ENCODE results near the gene DCAF12L2. TPM values are rescaled to one million over a fixed set of nuclear protein-coding genes. Genes with fewer than 3 reads are reported as not detected.
"Not testable (repeated sequence)": the region's sequence is repeated elsewhere in the genome, so short reads cannot be mapped to it uniquely, and the experiment has no call there.

The DCAF12L2 gene
- total RNA-seq (2014; rRNA removed; shearing (Covaris generic)), result not detected in 2 replicates

GRCh38 chrX:126165721-126166461 lies at the start of gene DCAF12L2:
Gene DCAF12L2, minus strand, starts transcription at chrX:126166289. Its CDS starts 365 bp downstream, at chrX:126165924.
- Histone ChIP-seq H3K4me1 (replicated peaks) (no peaks in the 10 kb centered on the region), H3K4me3 (no peak within 1 kb of the TSS), H3K27ac (no peak within 1 kb of the TSS), H3K9me3 (replicated peaks) (no peaks in the 10 kb centered on the region), H3K27me3 (replicated peaks) (no peaks in the 10 kb centered on the region), H3K36me3 (no peaks in the 10 kb centered on the region)
- DNase-seq (ENCODE audit: low read depth in 1 of 2, low spot score in 2 of 2), result no peak

- DNase-seq (ENCODE audit: low read depth in 1 of 2, low spot score in 2 of 2); H3K9me3 ChIP-seq (replicated peaks): not testable (repeated sequence)
Observed at GRCh38 chrX:126190888-126191287, 24.8 kb upstream of the DCAF12L2 start.

GRCh38 chrX:126177133-126177840 lies 11.2 kb upstream of the DCAF12L2 start:
- Histone ChIP-seq H3K4me3 (no peak overlapping the region), H3K27me3 (replicated peaks) (no peaks in the 10 kb centered on the region), H3K27ac (no peak overlapping the region), H3K36me3 (no peaks in the 10 kb centered on the region), H3K9me3 (replicated peaks) (no peaks in the 10 kb centered on the region), H3K4me1 (replicated peaks) (no peaks in the 10 kb centered on the region)
- no peak for DNase-seq (ENCODE audit: low read depth in 1 of 2, low spot score in 2 of 2)

More at GRCh38 chrX:126190888-126191287, 24.8 kb upstream of the DCAF12L2 start:
- H3K27me3 ChIP-seq (replicated peaks); H3K36me3 ChIP-seq; H3K27ac ChIP-seq; H3K4me3 ChIP-seq; H3K4me1 ChIP-seq (replicated peaks): not testable (repeated sequence)

GRCh38 chrX:126170720-126171119 lies 4.6 kb upstream of the DCAF12L2 start:
- Histone ChIP-seq H3K9me3 (replicated peaks) (no peaks in the 10 kb centered on the region), H3K27me3 (replicated peaks) (no peaks in the 10 kb centered on the region), H3K27ac (no peak overlapping the region), H3K36me3 (no peaks in the 10 kb centered on the region), H3K4me3 (no peak overlapping the region), H3K4me1 (replicated peaks) (no peaks in the 10 kb centered on the region)
- no peak for DNase-seq (ENCODE audit: low read depth in 1 of 2, low spot score in 2 of 2)

GRCh38 chrX:126167560-126167959 lies 1.5 kb upstream of the DCAF12L2 start:
- no peak overlapping the region for H3K27ac ChIP-seq

GRCh38 chrX:126165401-126165720 lies 728 bp downstream of the DCAF12L2 start:
- H3K9me3 ChIP-seq (replicated peaks), result no peaks in the 10 kb centered on the region
- H3K27ac ChIP-seq, result no peak overlapping the region
- no peaks in the 10 kb centered on the region for H3K27me3 ChIP-seq (replicated peaks)
- no peaks in the 10 kb centered on the region for H3K4me1 ChIP-seq (replicated peaks)
- H3K36me3 ChIP-seq, result no peaks in the 10 kb centered on the region
- DNase-seq (ENCODE audit: low read depth in 1 of 2, low spot score in 2 of 2), result no peak
- H3K4me3 ChIP-seq, result no peak overlapping the region

More at GRCh38 chrX:126167560-126167959, 1.5 kb upstream of the DCAF12L2 start:
- H3K27me3 ChIP-seq (replicated peaks), result no peaks in the 10 kb centered on the region
- H3K4me3 ChIP-seq, result no peak overlapping the region
- no peaks in the 10 kb centered on the region for H3K36me3 ChIP-seq
- no peak for DNase-seq (ENCODE audit: low read depth in 1 of 2, low spot score in 2 of 2)
- no peaks in the 10 kb centered on the region for H3K9me3 ChIP-seq (replicated peaks)
- no peaks in the 10 kb centered on the region for H3K4me1 ChIP-seq (replicated peaks)

GRCh38 chrX:126164689-126165400 lies 1.2 kb downstream of the DCAF12L2 start:
- no peaks in the 10 kb centered on the region for H3K36me3 ChIP-seq
- no peaks in the 10 kb centered on the region for H3K27me3 ChIP-seq (replicated peaks)
- H3K9me3 ChIP-seq (replicated peaks), result no peaks in the 10 kb centered on the region
- no peak for DNase-seq (ENCODE audit: low read depth in 1 of 2, low spot score in 2 of 2)
- H3K27ac ChIP-seq, result no peak overlapping the region
- no peak overlapping the region for H3K4me3 ChIP-seq
- H3K4me1 ChIP-seq (replicated peaks), result no peaks in the 10 kb centered on the region

GRCh38 chrX:126164226-126164625 lies 1.9 kb downstream of the DCAF12L2 start:
- Histone ChIP-seq H3K9me3 (replicated peaks) (no peaks in the 10 kb centered on the region), H3K36me3 (no peaks in the 10 kb centered on the region), H3K4me3 (no peak overlapping the region), H3K27me3 (replicated peaks) (no peaks in the 10 kb centered on the region), H3K27ac (no peak overlapping the region), H3K4me1 (replicated peaks) (no peaks in the 10 kb centered on the region)
- DNase-seq (ENCODE audit: low read depth in 1 of 2, low spot score in 2 of 2), result no peak

- Histone ChIP-seq H3K36me3 (no peaks in the 10 kb centered on the region), H3K4me1 (replicated peaks) (no peaks in the 10 kb centered on the region), H3K9me3 (replicated peaks) (no peaks in the 10 kb centered on the region), H3K27ac (no peak overlapping the region), H3K27me3 (replicated peaks) (no peaks in the 10 kb centered on the region), H3K4me3 (no peak overlapping the region)
- DNase-seq (ENCODE audit: low read depth in 1 of 2, low spot score in 2 of 2), result no peak
Observed at GRCh38 chrX:126141014-126141413, 25.1 kb downstream of the DCAF12L2 start.

GRCh38 chrX:126137899-126138298 lies 28.2 kb downstream of the DCAF12L2 start:
- Histone ChIP-seq H3K9me3 (replicated peaks) (no peaks in the 10 kb centered on the region), H3K4me3 (no peak overlapping the region)
- DNase-seq (ENCODE audit: low read depth in 1 of 2, low spot score in 2 of 2), result no peak

GRCh38 chrX:126124721-126125120 lies 41.4 kb downstream of the DCAF12L2 start:
- no peaks in the 10 kb centered on the region for H3K9me3 ChIP-seq (replicated peaks)
- no peaks in the 10 kb centered on the region for H3K36me3 ChIP-seq

More at GRCh38 chrX:126137899-126138298, 28.2 kb downstream of the DCAF12L2 start:
- no peaks in the 10 kb centered on the region for H3K4me1 ChIP-seq (replicated peaks)
- H3K36me3 ChIP-seq, result no peaks in the 10 kb centered on the region
- H3K27ac ChIP-seq, result no peak overlapping the region
- no peaks in the 10 kb centered on the region for H3K27me3 ChIP-seq (replicated peaks)

More at GRCh38 chrX:126124721-126125120, 41.4 kb downstream of the DCAF12L2 start:
- H3K27me3 ChIP-seq (replicated peaks), result no peaks in the 10 kb centered on the region
- H3K4me1 ChIP-seq (replicated peaks), result no peaks in the 10 kb centered on the region
- no peak for DNase-seq (ENCODE audit: low read depth in 1 of 2, low spot score in 2 of 2)
- no peak overlapping the region for H3K4me3 ChIP-seq
- no peak overlapping the region for H3K27ac ChIP-seq
